ENCODE measurements around the gene TSHZ3.
A peak's percentile ranks its signal among the peaks of the same experiment; 100 is the strongest.

TSHZ3 gene

DNA sequence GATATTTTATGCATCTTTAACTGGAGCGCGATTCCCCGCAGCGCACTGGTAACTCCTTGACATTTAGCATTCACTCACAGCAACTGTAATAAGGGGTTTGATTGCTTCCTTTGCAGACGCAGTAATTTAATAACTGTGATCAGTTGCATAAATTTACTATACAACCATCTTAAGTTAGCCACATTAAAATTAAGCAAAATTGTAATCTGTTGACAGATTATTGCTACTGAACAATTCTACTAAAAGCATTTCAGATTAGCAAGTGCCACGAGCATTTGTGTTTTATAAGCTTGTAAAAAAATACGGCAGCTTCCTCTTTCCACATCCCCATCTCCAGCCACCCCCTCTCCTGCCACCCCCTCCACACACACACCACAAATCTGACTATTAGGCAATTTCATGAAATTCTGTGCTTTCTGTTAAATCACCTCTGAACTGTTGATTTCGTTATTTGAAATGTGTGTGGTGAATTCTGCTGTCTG, 44.4 kb downstream of the TSHZ3 start:
- no peak overlapping the region for H3K4me3 ChIP-seq (ENCODE audit: low read depth in 1 of 5, low read length in 5 of 5)
- H3K27me3 ChIP-seq (ENCODE audit: control insufficient read depth in 5 of 5, insufficient read depth in 4 of 5, low read length in 5 of 5), result no peaks in the 10 kb centered on the region
- H3K9me3 ChIP-seq (ENCODE audit: control insufficient read depth in 5 of 5, low read length in 5 of 5), result no peaks in the 10 kb centered on the region
- H3K9ac ChIP-seq (ENCODE audit: low read length in 5 of 5), result no peak overlapping the region
- H3K4me1 ChIP-seq (ENCODE audit: control insufficient read depth in 5 of 5, insufficient read depth in 5 of 5, low read length in 5 of 5), result peaks cover 0 to 4% (median 0%) of the 10 kb centered on the region in 5 donors
- no peaks in the 10 kb centered on the region for H3K36me3 ChIP-seq (ENCODE audit: control insufficient read depth in 5 of 5, insufficient read depth in 5 of 5, low read length in 5 of 5)
- H3K27ac ChIP-seq (ENCODE audit: low read depth, low read length), result no peak overlapping the region

DNA sequence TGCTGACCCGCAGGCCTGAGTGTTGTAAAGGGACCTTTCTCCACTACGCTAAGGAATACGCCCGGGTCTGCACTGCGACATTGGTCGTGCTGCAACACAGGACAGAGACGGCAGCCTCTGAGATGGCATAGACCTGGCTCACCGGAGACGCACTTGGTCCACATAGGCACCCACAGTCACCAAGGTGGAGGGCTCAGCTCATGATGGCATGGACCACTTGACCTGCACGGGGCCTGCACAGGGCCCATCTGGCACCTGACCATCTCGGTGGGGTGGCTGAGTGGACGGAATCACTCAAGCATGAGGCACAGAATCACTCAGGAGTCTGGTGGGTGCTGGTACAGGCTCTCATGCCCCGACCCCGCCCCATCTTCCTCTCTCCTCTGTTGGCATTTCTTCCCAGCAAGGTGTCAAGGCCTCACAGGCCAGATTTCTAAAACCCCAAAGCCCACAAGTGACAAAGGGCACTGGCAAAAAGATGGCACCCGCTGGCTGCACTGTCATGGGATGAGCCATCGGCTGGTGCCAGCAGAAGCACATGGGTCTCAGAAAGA, 45.9 kb downstream of the TSHZ3 start:
- H3K4me3 ChIP-seq (ENCODE audit: low read depth in 1 of 5, low read length in 5 of 5), result no peak overlapping the region
- no peaks in the 10 kb centered on the region for H3K9me3 ChIP-seq (ENCODE audit: control insufficient read depth in 5 of 5, low read length in 5 of 5)
- H3K36me3 ChIP-seq (ENCODE audit: control insufficient read depth in 5 of 5, insufficient read depth in 5 of 5, low read length in 5 of 5), result no peaks in the 10 kb centered on the region
- peaks cover 0 to 4% (median 0%) of the 10 kb centered on the region in 5 donors for H3K4me1 ChIP-seq (ENCODE audit: control insufficient read depth in 5 of 5, insufficient read depth in 5 of 5, low read length in 5 of 5)
- H3K9ac ChIP-seq (ENCODE audit: low read length in 5 of 5), result no peak overlapping the region
- no peak overlapping the region for H3K27ac ChIP-seq (ENCODE audit: low read depth, low read length)
- no peaks in the 10 kb centered on the region for H3K27me3 ChIP-seq (ENCODE audit: control insufficient read depth in 5 of 5, insufficient read depth in 4 of 5, low read length in 5 of 5)

DNA sequence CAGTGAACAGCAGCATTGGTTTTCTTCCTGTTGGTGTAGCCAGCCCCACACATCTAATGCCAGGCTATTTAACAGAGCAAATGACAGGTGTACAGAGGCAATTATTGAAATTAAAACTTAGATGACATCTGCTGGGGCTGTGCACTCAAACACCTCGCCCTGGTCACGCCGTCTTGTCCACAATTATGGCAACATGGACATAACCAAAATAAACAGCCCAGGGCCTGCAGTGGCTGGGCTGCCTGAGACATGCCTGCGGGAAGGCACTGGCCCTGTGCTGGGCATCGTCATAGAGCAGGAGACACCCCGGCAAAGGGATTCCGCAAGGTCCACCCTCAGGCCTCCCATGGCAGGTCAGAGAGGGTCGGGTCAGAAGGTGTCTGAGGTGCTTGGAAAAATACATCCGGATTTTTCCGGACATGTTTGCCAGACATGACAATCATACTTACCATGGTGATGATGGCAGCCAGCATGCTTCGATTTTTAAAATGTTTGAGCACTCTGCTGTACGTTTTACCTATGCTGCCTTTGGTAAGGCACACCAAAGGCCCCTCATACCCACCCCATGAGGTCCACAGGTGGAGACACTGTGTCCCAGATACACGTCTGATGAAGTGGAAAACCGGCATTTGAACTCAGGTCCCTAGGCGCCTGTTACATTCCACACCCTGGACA, 47.8 kb downstream of the TSHZ3 start:
- Histone ChIP-seq H3K27me3 (ENCODE audit: control insufficient read depth in 5 of 5, insufficient read depth in 4 of 5, low read length in 5 of 5) (no peaks in the 10 kb centered on the region), H3K9me3 (ENCODE audit: control insufficient read depth in 5 of 5, low read length in 5 of 5) (no peaks in the 10 kb centered on the region), H3K4me3 (ENCODE audit: low read depth in 1 of 5, low read length in 5 of 5) (no peak overlapping the region), H3K27ac (ENCODE audit: low read depth, low read length) (no peak overlapping the region), H3K36me3 (ENCODE audit: control insufficient read depth in 5 of 5, insufficient read depth in 5 of 5, low read length in 5 of 5) (no peaks in the 10 kb centered on the region), H3K4me1 (ENCODE audit: control insufficient read depth in 5 of 5, insufficient read depth in 5 of 5, low read length in 5 of 5) (peaks cover 2 to 11% (median 7%) of the 10 kb centered on the region in 5 donors), H3K9ac (ENCODE audit: low read length in 5 of 5) (no peak overlapping the region)

DNA sequence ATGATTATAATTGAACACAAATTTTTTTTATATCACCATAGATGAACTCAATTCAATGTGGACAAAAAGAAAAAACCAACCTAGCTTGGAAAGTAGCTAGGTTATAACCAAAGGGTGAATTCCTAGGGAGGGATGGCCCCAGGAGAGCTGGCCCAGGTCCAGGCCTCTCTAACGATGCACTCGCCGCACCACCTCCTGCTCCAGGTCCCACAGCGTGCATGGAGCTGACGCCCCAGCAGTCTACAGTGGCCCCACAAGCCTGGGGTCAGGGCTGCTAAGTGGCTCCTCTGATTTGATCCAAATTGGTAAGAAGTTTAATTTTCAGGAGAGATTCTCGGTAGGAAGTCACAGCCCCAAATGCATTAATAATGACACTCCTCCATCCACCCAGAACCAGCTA, 48.8 kb downstream of the TSHZ3 start:
- H3K36me3 ChIP-seq (ENCODE audit: control insufficient read depth in 5 of 5, insufficient read depth in 5 of 5, low read length in 5 of 5), result no peaks in the 10 kb centered on the region
- no peak overlapping the region for H3K4me3 ChIP-seq (ENCODE audit: low read depth in 1 of 5, low read length in 5 of 5)
- no peak overlapping the region for H3K27ac ChIP-seq (ENCODE audit: low read depth, low read length)
- peaks cover 2 to 11% (median 8%) of the 10 kb centered on the region in 5 donors for H3K4me1 ChIP-seq (ENCODE audit: control insufficient read depth in 5 of 5, insufficient read depth in 5 of 5, low read length in 5 of 5)
- H3K27me3 ChIP-seq (ENCODE audit: control insufficient read depth in 5 of 5, insufficient read depth in 4 of 5, low read length in 5 of 5), result no peaks in the 10 kb centered on the region
- no peak overlapping the region for H3K9ac ChIP-seq (ENCODE audit: low read length in 5 of 5)
- H3K9me3 ChIP-seq (ENCODE audit: control insufficient read depth in 5 of 5, low read length in 5 of 5), result no peaks in the 10 kb centered on the region

DNA sequence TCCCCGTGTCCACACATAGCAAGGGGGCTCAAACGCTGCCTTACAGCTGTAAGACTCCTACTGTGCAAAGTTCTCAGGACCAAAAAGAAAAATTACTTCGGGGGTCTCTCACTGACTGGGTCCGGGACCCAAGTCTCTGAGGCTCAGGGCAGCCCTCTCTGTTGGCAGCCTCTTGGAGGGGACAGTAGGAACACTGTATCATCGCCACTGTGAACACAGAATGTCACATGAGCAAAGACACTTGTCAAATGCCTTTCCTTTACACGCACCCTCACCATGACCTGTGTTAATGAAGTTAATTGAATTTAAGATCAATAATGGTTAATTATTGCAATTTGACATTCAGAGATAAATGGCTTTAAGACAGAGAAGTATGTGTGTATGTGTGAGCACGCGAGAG, 49.6 kb downstream of the TSHZ3 start:
- H3K4me3 ChIP-seq (ENCODE audit: low read depth in 1 of 5, low read length in 5 of 5), result no peak overlapping the region
- H3K36me3 ChIP-seq (ENCODE audit: control insufficient read depth in 5 of 5, insufficient read depth in 5 of 5, low read length in 5 of 5), result no peaks in the 10 kb centered on the region
- no peaks in the 10 kb centered on the region for H3K27me3 ChIP-seq (ENCODE audit: control insufficient read depth in 5 of 5, insufficient read depth in 4 of 5, low read length in 5 of 5)
- H3K9ac ChIP-seq (ENCODE audit: low read length in 5 of 5), result no peak overlapping the region
- H3K27ac ChIP-seq (ENCODE audit: low read depth, low read length), result no peak overlapping the region
- H3K9me3 ChIP-seq (ENCODE audit: control insufficient read depth in 5 of 5, low read length in 5 of 5), result no peaks in the 10 kb centered on the region
- H3K4me1 ChIP-seq (ENCODE audit: control insufficient read depth in 5 of 5, insufficient read depth in 5 of 5, low read length in 5 of 5), result peaks cover 2 to 9% (median 8%) of the 10 kb centered on the region in 5 donors

DNA sequence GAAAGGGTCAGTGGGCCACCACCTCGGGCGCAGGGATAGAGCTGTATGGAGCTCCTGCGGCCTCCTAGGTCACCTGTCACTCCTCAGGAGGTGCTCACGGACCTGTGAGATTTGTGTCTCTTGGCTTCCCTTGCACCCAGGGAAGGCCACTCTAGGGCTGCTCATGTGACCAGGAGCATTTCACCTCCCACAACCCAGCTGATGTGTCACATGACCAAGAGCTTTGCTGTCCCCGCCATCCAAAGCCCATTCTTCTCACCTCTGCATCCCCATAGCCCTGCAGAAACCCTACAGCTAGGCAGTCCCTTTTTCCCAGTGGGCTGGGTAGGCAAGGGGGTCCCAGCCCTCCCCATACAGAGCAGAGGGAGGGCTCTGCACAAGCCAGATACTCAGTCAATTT, 51.2 kb downstream of the TSHZ3 start:
- H3K36me3 ChIP-seq (ENCODE audit: control insufficient read depth in 5 of 5, insufficient read depth in 5 of 5, low read length in 5 of 5), result no peaks in the 10 kb centered on the region
- no peak overlapping the region for H3K27ac ChIP-seq (ENCODE audit: low read depth, low read length)
- no peak overlapping the region for H3K4me3 ChIP-seq (ENCODE audit: low read depth in 1 of 5, low read length in 5 of 5)
- H3K4me1 ChIP-seq (ENCODE audit: control insufficient read depth in 5 of 5, insufficient read depth in 5 of 5, low read length in 5 of 5), result peaks cover 2 to 8% (median 7%) of the 10 kb centered on the region in 5 donors
- no peaks in the 10 kb centered on the region for H3K9me3 ChIP-seq (ENCODE audit: control insufficient read depth in 5 of 5, low read length in 5 of 5)
- no peak overlapping the region for H3K9ac ChIP-seq (ENCODE audit: low read length in 5 of 5)
- H3K27me3 ChIP-seq (ENCODE audit: control insufficient read depth in 5 of 5, insufficient read depth in 4 of 5, low read length in 5 of 5), result no peaks in the 10 kb centered on the region

DNA sequence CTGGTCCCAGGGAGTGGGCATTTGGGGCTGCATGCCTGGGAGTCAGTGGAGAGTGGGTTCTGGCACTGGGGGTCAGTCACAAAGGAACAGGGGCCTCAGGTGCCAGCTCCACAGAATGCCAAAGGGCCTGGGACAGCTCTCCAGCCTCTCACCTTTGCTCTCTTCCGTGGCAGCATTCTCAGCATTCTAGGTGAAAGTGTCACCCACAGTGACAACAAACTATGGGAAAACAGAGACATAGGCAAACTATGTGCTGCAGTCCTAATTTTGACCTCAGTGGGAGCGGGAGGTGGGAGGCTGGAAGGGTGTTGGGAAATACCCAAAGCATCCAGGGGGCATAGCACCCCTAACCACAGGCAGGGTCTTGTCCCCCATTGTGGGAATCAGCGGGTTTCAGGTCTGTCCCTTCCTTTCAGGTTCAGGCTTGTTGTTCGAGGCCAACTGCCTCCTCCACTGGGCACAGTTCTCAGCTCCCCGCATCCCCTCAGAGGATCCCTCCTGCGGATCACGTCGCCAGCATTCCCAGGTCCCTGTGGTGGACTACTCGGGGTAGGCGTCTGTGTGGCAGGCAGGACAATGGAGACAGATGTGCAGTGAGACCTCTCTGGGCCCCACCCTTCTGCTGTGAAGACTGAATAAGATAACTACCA, 52.4 kb downstream of the TSHZ3 start:
- Histone ChIP-seq H3K4me3 (ENCODE audit: low read depth in 1 of 5, low read length in 5 of 5) (peak overlapping the region in 2 of 5 donors; percentile 10 to 26), H3K9ac (ENCODE audit: low read length in 5 of 5) (no peak overlapping the region), H3K4me1 (ENCODE audit: control insufficient read depth in 5 of 5, insufficient read depth in 5 of 5, low read length in 5 of 5) (peaks cover 2 to 8% (median 7%) of the 10 kb centered on the region in 5 donors), H3K27me3 (ENCODE audit: control insufficient read depth in 5 of 5, insufficient read depth in 4 of 5, low read length in 5 of 5) (no peaks in the 10 kb centered on the region), H3K9me3 (ENCODE audit: control insufficient read depth in 5 of 5, low read length in 5 of 5) (no peaks in the 10 kb centered on the region), H3K36me3 (ENCODE audit: control insufficient read depth in 5 of 5, insufficient read depth in 5 of 5, low read length in 5 of 5) (no peaks in the 10 kb centered on the region), H3K27ac (ENCODE audit: low read depth, low read length) (no peak overlapping the region)

DNA sequence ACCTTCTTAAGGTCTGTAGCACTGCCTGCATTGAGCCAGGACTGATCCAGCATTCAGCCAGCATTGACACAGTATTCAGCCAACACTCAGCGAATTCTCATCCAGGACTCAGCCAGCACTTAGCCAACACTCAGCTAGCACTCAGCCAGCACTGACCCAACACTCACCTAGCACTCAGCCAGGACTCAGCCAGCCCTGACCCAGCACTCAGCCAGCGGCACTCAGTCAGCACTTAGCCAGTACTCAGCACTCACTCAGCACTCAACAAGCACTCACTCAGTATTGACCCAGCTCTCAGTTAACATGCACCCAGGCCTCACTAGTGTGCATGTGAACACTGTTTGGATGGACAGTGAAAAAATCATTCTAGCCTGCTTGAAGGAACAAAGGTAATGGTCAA, 55.0 kb downstream of the TSHZ3 start:
- Histone ChIP-seq H3K9me3 (ENCODE audit: control insufficient read depth in 5 of 5, low read length in 5 of 5) (no peaks in the 10 kb centered on the region), H3K27me3 (ENCODE audit: control insufficient read depth in 5 of 5, insufficient read depth in 4 of 5, low read length in 5 of 5) (no peaks in the 10 kb centered on the region), H3K27ac (ENCODE audit: low read depth, low read length) (no peak overlapping the region), H3K36me3 (ENCODE audit: control insufficient read depth in 5 of 5, insufficient read depth in 5 of 5, low read length in 5 of 5) (no peaks in the 10 kb centered on the region), H3K4me3 (ENCODE audit: low read depth in 1 of 5, low read length in 5 of 5) (no peak overlapping the region), H3K4me1 (ENCODE audit: control insufficient read depth in 5 of 5, insufficient read depth in 5 of 5, low read length in 5 of 5) (peaks cover 2 to 8% (median 7%) of the 10 kb centered on the region in 5 donors), H3K9ac (ENCODE audit: low read length in 5 of 5) (no peak overlapping the region)

DNA sequence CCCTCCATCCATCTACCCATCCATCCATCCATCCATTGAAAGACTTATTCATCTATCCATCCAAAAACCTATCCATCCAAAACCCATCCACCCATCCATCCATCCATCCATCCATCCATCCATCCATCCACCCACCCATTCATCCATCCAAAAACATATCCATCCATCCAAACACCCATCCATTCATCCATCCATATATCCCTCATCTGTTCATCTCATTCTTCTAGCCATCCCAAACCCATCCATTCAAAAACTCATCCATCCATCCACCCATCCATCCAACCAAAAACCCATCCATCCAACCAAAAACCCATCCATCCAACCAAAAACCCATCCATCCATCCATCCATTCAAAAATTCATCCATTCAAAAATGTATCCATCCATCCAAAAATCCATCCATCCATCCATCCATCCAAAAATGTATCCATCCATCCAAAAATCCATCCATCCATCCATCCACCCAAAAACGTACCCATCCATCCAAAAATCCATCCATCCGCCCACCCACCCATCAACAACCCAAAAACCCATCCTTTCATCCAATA, 56.5 kb downstream of the TSHZ3 start:
- Histone ChIP-seq H3K27me3 (ENCODE audit: control insufficient read depth in 5 of 5, insufficient read depth in 4 of 5, low read length in 5 of 5) (no peaks in the 10 kb centered on the region), H3K4me1 (ENCODE audit: control insufficient read depth in 5 of 5, insufficient read depth in 5 of 5, low read length in 5 of 5) (peaks cover 2 to 8% (median 7%) of the 10 kb centered on the region in 5 donors), H3K27ac (ENCODE audit: low read depth, low read length) (no peak overlapping the region), H3K4me3 (ENCODE audit: low read depth in 1 of 5, low read length in 5 of 5) (no peak overlapping the region), H3K9me3 (ENCODE audit: control insufficient read depth in 5 of 5, low read length in 5 of 5) (no peaks in the 10 kb centered on the region), H3K9ac (ENCODE audit: low read length in 5 of 5) (no peak overlapping the region), H3K36me3 (ENCODE audit: control insufficient read depth in 5 of 5, insufficient read depth in 5 of 5, low read length in 5 of 5) (peaks cover 0 to 6% (median 0%) of the 10 kb centered on the region in 5 donors)
